HepG2 (cell line): ENCODE data around the gene PPP1R27. TPM values are rescaled to one million over a fixed set of nuclear protein-coding genes. Genes with fewer than 3 reads are reported as not detected.

ENCODE experiments used
- CHD4 ChIP-seq: fragments of 200-600 bp; sonication (generic); IDR thresholded peaks from 2 replicates; pipeline ENCODE4 v1.7.0; 2017; ENCODE audit warnings: mild to moderate bottlenecking, low read length, borderline replicate concordance
- JUNB ChIP-seq: sonication (generic); formaldehyde crosslinking; IDR thresholded peaks from 2 replicates; pipeline ENCODE4 v1.8.0; 2022; ENCODE audit warnings: missing genetic modification reagents, mild to moderate bottlenecking, borderline replicate concordance
- NONO ChIP-seq, 2 experiments: fragments of 450-650 bp in 1 of 2; sonication (generic) in 1 of 2; formaldehyde crosslinking in 1 of 2; IDR thresholded peaks in 1 of 2; conservative IDR thresholded peaks in 1 of 2; 2 replicates each; pipeline versions ENCODE4 v1.6.1 to v1.8.0; 2017 to 2022; ENCODE audit warnings: mild to moderate bottlenecking in 1 of 2, missing genetic modification reagents in 1 of 2, moderate library complexity in 1 of 2
- PITX1 ChIP-seq: sonication (generic); formaldehyde crosslinking; IDR thresholded peaks from 2 replicates; pipeline ENCODE4 v1.5.1; 2020; ENCODE audit warnings: mild to moderate bottlenecking, missing genetic modification reagents
- RBM22 ChIP-seq: fragments of 200-400 bp; formaldehyde crosslinking; optimal IDR thresholded peaks from 2 replicates; pipeline ENCODE3; 2017; ENCODE audit warnings: mild to moderate bottlenecking, low read length, moderate library complexity
- SAP130 ChIP-seq: IDR thresholded peaks from 2 replicates; pipeline ENCODE4 v1.6.1; 2016; ENCODE audit warnings: low read depth
- XRCC5 ChIP-seq: fragments of 200-400 bp; formaldehyde crosslinking; optimal IDR thresholded peaks from 2 replicates; pipeline ENCODE3; 2017; ENCODE audit warnings: mild to moderate bottlenecking, low read length
- ZMYM4 ChIP-seq: sonication (generic); formaldehyde crosslinking; IDR thresholded peaks from 2 replicates; pipeline ENCODE4 v1.8.1; 2023; ENCODE audit warnings: mild to moderate bottlenecking, missing genetic modification reagents
- ZNF260 ChIP-seq: sonication (generic); formaldehyde crosslinking; IDR thresholded peaks from 2 replicates; pipeline ENCODE4 v1.4.0; 2020; ENCODE audit warnings: missing genetic modification reagents, low read depth, mild to moderate bottlenecking, borderline replicate concordance
- ZNF501 ChIP-seq: sonication (generic); formaldehyde crosslinking; IDR thresholded peaks from 2 replicates; pipeline ENCODE4 v1.5.1; 2020; ENCODE audit warnings: mild to moderate bottlenecking, moderate library complexity, missing genetic modification reagents
- polyA plus RNA-seq, 8 experiments: library from polyadenylated mRNA; depleted of rRNA in 3 of 8; stranded (reverse) in 7 of 8; unstranded in 1 of 8; fragments of >200 nt; fragmentation: Illumina TruSeq in 4 of 8; extraction: Trizol in 4 of 8; gene quantifications; 2 replicates each; pipeline versions ENCODE4 v1.2.1 to v1.2.3, GENCODE V29; 2011 to 2016; ENCODE audit warnings: low read depth in 4 of 8, missing spikeins in 1 of 8, mixed read lengths in 1 of 8; ENCODE audit not compliant: insufficient read depth in 1 of 8
- total RNA-seq, 5 experiments: library from RNA; depleted of rRNA; stranded (reverse); fragments of >200 nt; fragmentation: Illumina TruSeq; extraction: Trizol; gene quantifications; 2 replicates each; pipeline ENCODE4 v1.2.3, GENCODE V29; 2016; ENCODE audit warnings: low read depth in 1 of 5
- TF ChIP-seq, protein P1 (sequence below): sonication (generic); formaldehyde crosslinking; IDR thresholded peaks from 2 replicates; pipeline ENCODE4 v1.5.1; 2020; ENCODE audit warnings: mild to moderate bottlenecking, missing genetic modification reagents, moderate library complexity
- TF ChIP-seq, protein P2 (sequence below): sonication (generic); formaldehyde crosslinking; IDR thresholded peaks from 2 replicates; pipeline ENCODE4 v1.4.0; 2020; ENCODE audit warnings: missing genetic modification reagents
- TF ChIP-seq, protein P3 (sequence below), 2 experiments: fragments of 450-650 bp in 1 of 2; sonication (generic) in 1 of 2; formaldehyde crosslinking in 1 of 2; IDR thresholded peaks; 2 replicates each; pipeline versions ENCODE4 v1.6.1 to v1.8.0; 2016 to 2022; ENCODE audit warnings: antibody characterized with exemption in 1 of 2, mild to moderate bottlenecking in 1 of 2, missing genetic modification reagents in 1 of 2

Gene PPP1R27
- total and polyA plus RNA-seq, 2 of the 13 experiments (the other 11 are each of a cell fraction or from before 2014, with no cell fraction given) = 0.17 to 1.00 TPM

DNA sequence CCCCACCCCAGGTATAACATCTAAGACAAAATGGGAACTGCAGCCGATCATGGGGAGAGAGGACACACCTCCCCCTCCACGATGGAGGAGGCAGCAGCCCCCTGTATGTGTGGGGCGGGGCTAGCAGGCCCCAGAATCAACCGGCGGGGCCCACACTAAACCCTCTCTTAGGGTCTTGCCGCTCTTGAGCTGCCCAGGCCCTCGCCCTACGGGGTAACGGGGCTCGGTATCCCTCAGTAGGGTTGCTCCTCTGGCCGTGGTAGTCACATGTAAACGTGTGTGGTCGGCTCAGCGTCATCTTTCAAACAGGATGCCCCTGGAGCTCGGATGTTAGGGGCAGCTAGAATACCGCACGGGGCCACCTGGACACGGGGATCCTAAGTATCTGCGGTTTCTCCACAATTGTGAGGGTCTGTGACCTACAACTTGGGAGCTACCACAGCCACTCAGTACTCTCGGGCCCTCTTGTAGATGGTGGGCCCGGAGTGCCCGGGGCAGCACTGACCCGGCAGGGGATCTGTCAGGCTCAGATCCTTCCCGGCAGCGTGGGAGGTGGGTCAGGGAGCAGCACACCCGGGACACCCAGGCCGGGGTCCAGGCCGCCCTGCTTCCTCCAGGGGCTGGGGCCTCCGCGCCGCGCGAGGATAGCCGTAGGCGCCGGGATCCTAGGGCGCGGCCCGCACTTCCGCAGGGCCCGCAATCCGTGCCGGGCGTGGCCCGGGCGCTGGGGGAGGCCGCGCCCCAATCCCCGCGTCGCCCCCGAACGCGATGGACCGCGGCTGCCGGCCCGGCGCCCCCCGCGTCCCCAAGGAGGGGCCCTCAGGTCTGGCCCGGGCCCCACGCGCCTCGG, 35.5 kb upstream of the PPP1R27 start (continued):
- TF ChIP-seq NONO (IDR thresholded peaks at IDR 0.05) = no peak
- peak; percentile 54; the same call in 1 of the 2 replicates for TF ChIP-seq NONO (CRISPR knock-in tag; conservative IDR thresholded peaks at IDR 0.05)
- no peak for TF ChIP-seq CHD4
- peak; percentile 69 for TF ChIP-seq RBM22
- TF ChIP-seq, protein P1, sequence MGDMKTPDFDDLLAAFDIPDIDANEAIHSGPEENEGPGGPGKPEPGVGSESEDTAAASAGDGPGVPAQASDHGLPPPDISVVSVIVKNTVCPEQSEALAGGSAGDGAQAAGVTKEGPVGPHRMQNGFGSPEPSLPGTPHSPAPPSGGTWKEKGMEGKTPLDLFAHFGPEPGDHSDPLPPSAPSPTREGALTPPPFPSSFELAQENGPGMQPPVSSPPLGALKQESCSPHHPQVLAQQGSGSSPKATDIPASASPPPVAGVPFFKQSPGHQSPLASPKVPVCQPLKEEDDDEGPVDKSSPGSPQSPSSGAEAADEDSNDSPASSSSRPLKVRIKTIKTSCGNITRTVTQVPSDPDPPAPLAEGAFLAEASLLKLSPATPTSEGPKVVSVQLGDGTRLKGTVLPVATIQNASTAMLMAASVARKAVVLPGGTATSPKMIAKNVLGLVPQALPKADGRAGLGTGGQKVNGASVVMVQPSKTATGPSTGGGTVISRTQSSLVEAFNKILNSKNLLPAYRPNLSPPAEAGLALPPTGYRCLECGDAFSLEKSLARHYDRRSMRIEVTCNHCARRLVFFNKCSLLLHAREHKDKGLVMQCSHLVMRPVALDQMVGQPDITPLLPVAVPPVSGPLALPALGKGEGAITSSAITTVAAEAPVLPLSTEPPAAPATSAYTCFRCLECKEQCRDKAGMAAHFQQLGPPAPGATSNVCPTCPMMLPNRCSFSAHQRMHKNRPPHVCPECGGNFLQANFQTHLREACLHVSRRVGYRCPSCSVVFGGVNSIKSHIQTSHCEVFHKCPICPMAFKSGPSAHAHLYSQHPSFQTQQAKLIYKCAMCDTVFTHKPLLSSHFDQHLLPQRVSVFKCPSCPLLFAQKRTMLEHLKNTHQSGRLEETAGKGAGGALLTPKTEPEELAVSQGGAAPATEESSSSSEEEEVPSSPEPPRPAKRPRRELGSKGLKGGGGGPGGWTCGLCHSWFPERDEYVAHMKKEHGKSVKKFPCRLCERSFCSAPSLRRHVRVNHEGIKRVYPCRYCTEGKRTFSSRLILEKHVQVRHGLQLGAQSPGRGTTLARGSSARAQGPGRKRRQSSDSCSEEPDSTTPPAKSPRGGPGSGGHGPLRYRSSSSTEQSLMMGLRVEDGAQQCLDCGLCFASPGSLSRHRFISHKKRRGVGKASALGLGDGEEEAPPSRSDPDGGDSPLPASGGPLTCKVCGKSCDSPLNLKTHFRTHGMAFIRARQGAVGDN (CRISPR knock-in tag) = peak; percentile 45; the same call in 1 of the 2 replicates
- TF ChIP-seq ZNF501 = 0 out of 2 replicates have a peak, but pooled peaks have one; percentile 16
- TF ChIP-seq ZNF260 = peak; percentile 70; the same call in 1 of the 2 replicates
- TF ChIP-seq XRCC5 = peak; percentile 3
- TF ChIP-seq ZMYM4 = no peak
- TF ChIP-seq, protein P2, sequence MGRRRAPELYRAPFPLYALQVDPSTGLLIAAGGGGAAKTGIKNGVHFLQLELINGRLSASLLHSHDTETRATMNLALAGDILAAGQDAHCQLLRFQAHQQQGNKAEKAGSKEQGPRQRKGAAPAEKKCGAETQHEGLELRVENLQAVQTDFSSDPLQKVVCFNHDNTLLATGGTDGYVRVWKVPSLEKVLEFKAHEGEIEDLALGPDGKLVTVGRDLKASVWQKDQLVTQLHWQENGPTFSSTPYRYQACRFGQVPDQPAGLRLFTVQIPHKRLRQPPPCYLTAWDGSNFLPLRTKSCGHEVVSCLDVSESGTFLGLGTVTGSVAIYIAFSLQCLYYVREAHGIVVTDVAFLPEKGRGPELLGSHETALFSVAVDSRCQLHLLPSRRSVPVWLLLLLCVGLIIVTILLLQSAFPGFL (CRISPR knock-in tag) = no peak
- TF ChIP-seq PITX1 (CRISPR knock-in tag) = no peak; the same call in 1 of the 2 replicates
- TF ChIP-seq, protein P3, sequence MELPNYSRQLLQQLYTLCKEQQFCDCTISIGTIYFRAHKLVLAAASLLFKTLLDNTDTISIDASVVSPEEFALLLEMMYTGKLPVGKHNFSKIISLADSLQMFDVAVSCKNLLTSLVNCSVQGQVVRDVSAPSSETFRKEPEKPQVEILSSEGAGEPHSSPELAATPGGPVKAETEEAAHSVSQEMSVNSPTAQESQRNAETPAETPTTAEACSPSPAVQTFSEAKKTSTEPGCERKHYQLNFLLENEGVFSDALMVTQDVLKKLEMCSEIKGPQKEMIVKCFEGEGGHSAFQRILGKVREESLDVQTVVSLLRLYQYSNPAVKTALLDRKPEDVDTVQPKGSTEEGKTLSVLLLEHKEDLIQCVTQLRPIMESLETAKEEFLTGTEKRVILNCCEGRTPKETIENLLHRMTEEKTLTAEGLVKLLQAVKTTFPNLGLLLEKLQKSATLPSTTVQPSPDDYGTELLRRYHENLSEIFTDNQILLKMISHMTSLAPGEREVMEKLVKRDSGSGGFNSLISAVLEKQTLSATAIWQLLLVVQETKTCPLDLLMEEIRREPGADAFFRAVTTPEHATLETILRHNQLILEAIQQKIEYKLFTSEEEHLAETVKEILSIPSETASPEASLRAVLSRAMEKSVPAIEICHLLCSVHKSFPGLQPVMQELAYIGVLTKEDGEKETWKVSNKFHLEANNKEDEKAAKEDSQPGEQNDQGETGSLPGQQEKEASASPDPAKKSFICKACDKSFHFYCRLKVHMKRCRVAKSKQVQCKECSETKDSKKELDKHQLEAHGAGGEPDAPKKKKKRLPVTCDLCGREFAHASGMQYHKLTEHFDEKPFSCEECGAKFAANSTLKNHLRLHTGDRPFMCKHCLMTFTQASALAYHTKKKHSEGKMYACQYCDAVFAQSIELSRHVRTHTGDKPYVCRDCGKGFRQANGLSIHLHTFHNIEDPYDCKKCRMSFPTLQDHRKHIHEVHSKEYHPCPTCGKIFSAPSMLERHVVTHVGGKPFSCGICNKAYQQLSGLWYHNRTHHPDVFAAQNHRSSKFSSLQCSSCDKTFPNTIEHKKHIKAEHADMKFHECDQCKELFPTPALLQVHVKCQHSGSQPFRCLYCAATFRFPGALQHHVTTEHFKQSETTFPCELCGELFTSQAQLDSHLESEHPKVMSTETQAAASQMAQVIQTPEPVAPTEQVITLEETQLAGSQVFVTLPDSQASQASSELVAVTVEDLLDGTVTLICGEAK (IDR thresholded peaks at IDR 0.05) = no peak
- TF ChIP-seq, protein P3 (CRISPR knock-in tag; IDR thresholded peaks at IDR 0.05) = peak; percentile 7; the same call in 1 of the 2 replicates
- TF ChIP-seq JUNB (CRISPR knock-in tag) = no peak
- peak; percentile 46; the same call in 1 of the 2 replicates for TF ChIP-seq SAP130 (CRISPR knock-in tag)
